HEK293 (cell line): Measurements from ENCODE around the gene RNF2.

ENCODE experiments used
- CTCF ChIA-PET: fragments of 350-600 bp; formaldehyde crosslinking; extraction: SDS; loops from one replicate; lab custom pipeline; 2021; ENCODE audit warnings: antibody characterized with exemption; lab: Yijun Ruan, JAX
- POLR2A ChIA-PET: fragments of 300-600 bp; formaldehyde crosslinking; extraction: SDS; loops from one replicate; lab custom pipeline; 2020; ENCODE audit warnings: antibody characterized with exemption, inconsistent platforms; lab: Yijun Ruan, JAX
- H3K27ac ChIP-seq: fragments of 200-500 bp; sonication (Bioruptor generic); 2 replicates; pipeline ENCODE4 v1.5.1; 2014; ENCODE audit warnings: low read depth, low read length, control low read depth, inconsistent platforms; ENCODE audit errors: extremely low read depth
- H3K36me3 ChIP-seq, 2 experiments: fragments of 200-500 bp in 1 of 2; sonication (Bioruptor generic) in 1 of 2; 1 replicate in 1 of 2; 2 replicates in 1 of 2; pipeline ENCODE4 v1.5.1; 2014 to 2017; ENCODE audit warnings: inconsistent platforms in 2 of 2, low read length in 2 of 2; ENCODE audit not compliant: control insufficient read depth in 2 of 2, insufficient read depth in 1 of 2
- H3K4me1 ChIP-seq: fragments of 200-500 bp; sonication (Bioruptor generic); 2 replicates; pipeline ENCODE4 v1.5.1; 2014; ENCODE audit warnings: mild to moderate bottlenecking, low read length, inconsistent platforms; ENCODE audit not compliant: control insufficient read depth, insufficient read depth
- H3K4me3 ChIP-seq: 2 replicates; pipeline ENCODE4 v1.5.1; 2011; ENCODE audit warnings: low read depth, mild to moderate bottlenecking, control low read depth, low read length, moderate library complexity
- H3K9me3 ChIP-seq: fragments of 200-500 bp; sonication (Bioruptor generic); 2 replicates; pipeline ENCODE4 v1.5.1; 2014; ENCODE audit warnings: low read depth, low read length, inconsistent platforms; ENCODE audit not compliant: control insufficient read depth, insufficient read depth
- ELK4 ChIP-seq: IDR thresholded peaks from 2 replicates; pipeline ENCODE4 v1.6.1; 2011; ENCODE audit warnings: mild to moderate bottlenecking, low read depth, low read length, borderline replicate concordance
- GFI1B ChIP-seq: fragments of 450-650 bp; formaldehyde crosslinking; IDR thresholded peaks from 2 replicates; pipeline ENCODE4 v1.5.1; 2016; ENCODE audit warnings: missing biosample characterization, missing genetic modification characterization
- REPIN1 ChIP-seq: fragments of 450-650 bp; formaldehyde crosslinking; IDR thresholded peaks from 2 replicates; pipeline ENCODE4 v1.5.1; 2017; ENCODE audit warnings: missing biosample characterization, missing genetic modification characterization, low read depth
- REST ChIP-seq: fragments of 450-650 bp; formaldehyde crosslinking; IDR thresholded peaks from 2 replicates; pipeline ENCODE4 v1.5.1; 2016; ENCODE audit warnings: missing biosample characterization, missing genetic modification characterization
- SCRT1 ChIP-seq: fragments of 450-650 bp; formaldehyde crosslinking; IDR thresholded peaks from 2 replicates; pipeline ENCODE4 v1.5.1; 2016; ENCODE audit warnings: missing biosample characterization, missing genetic modification characterization, borderline replicate concordance
- SP3 ChIP-seq: fragments of 450-650 bp; formaldehyde crosslinking; IDR thresholded peaks from 2 replicates; pipeline ENCODE4 v1.5.1; 2016; ENCODE audit warnings: missing biosample characterization, missing genetic modification characterization
- TSHZ1 ChIP-seq: fragments of 450-650 bp; formaldehyde crosslinking; IDR thresholded peaks from 2 replicates; pipeline ENCODE4 v1.5.1; 2016; ENCODE audit warnings: missing biosample characterization, missing genetic modification characterization, borderline replicate concordance
- YY2 ChIP-seq: fragments of 450-650 bp; formaldehyde crosslinking; IDR thresholded peaks from 2 replicates; pipeline ENCODE4 v1.5.1; 2016; ENCODE audit warnings: missing biosample characterization, missing genetic modification characterization
- ZBTB26 ChIP-seq: fragments of 450-650 bp; formaldehyde crosslinking; optimal IDR thresholded peaks from 2 replicates; pipeline ENCODE3; 2016; ENCODE audit warnings: missing biosample characterization, mild to moderate bottlenecking, missing genetic modification characterization
- ZBTB48 ChIP-seq: fragments of 450-650 bp; formaldehyde crosslinking; IDR thresholded peaks from 2 replicates; pipeline ENCODE4 v1.5.1; 2016; ENCODE audit warnings: missing biosample characterization, missing genetic modification characterization
- ZNF114 ChIP-seq: fragments of 450-650 bp; formaldehyde crosslinking; IDR thresholded peaks from 2 replicates; pipeline ENCODE4 v1.5.0; 2017; ENCODE audit warnings: missing biosample characterization, missing genetic modification characterization
- ZNF132 ChIP-seq: fragments of 450-650 bp; formaldehyde crosslinking; IDR thresholded peaks from 2 replicates; pipeline ENCODE4 v1.5.1; 2017; ENCODE audit warnings: missing biosample characterization, missing genetic modification characterization, borderline replicate concordance
- ZNF133 ChIP-seq: fragments of 450-650 bp; formaldehyde crosslinking; IDR thresholded peaks from 2 replicates; pipeline ENCODE4 v1.5.1; 2016; ENCODE audit warnings: missing biosample characterization, missing genetic modification characterization
- ZNF155 ChIP-seq: fragments of 450-650 bp; formaldehyde crosslinking; IDR thresholded peaks from 2 replicates; pipeline ENCODE4 v1.5.1; 2016; ENCODE audit warnings: missing biosample characterization, missing genetic modification characterization
- ZNF169 ChIP-seq: fragments of 450-650 bp; formaldehyde crosslinking; IDR thresholded peaks from 2 replicates; pipeline ENCODE4 v1.5.1; 2016; ENCODE audit warnings: missing biosample characterization, missing genetic modification characterization
- ZNF24 ChIP-seq: fragments of 450-650 bp; formaldehyde crosslinking; IDR thresholded peaks from 2 replicates; pipeline ENCODE4 v1.5.1; 2016; ENCODE audit warnings: missing biosample characterization, missing genetic modification characterization
- ZNF280D ChIP-seq: fragments of 450-650 bp; formaldehyde crosslinking; IDR thresholded peaks from 2 replicates; pipeline ENCODE4 v1.5.1; 2016; ENCODE audit warnings: missing biosample characterization, missing genetic modification characterization
- ZNF423 ChIP-seq: fragments of 450-650 bp; formaldehyde crosslinking; IDR thresholded peaks from 2 replicates; pipeline ENCODE4 v1.5.1; 2016; ENCODE audit warnings: missing biosample characterization, missing genetic modification characterization
- ZNF645 ChIP-seq: fragments of 450-650 bp; formaldehyde crosslinking; IDR thresholded peaks from 2 replicates; pipeline ENCODE4; 2016; ENCODE audit warnings: missing biosample characterization, missing genetic modification characterization
- ZNF747 ChIP-seq: fragments of 450-650 bp; formaldehyde crosslinking; IDR thresholded peaks from 2 replicates; pipeline ENCODE4 v1.5.1; 2016; ENCODE audit warnings: missing biosample characterization, missing genetic modification characterization
- ZNF785 ChIP-seq: fragments of 450-650 bp; formaldehyde crosslinking; IDR thresholded peaks from 2 replicates; pipeline ENCODE4 v1.5.1; 2016; ENCODE audit warnings: missing biosample characterization, missing genetic modification characterization
- ZNF792 ChIP-seq: fragments of 450-650 bp; formaldehyde crosslinking; IDR thresholded peaks from 2 replicates; pipeline ENCODE4 v1.5.1; 2016; ENCODE audit warnings: missing biosample characterization, missing genetic modification characterization

The RNF2 gene

GRCh38 chr1:185017338-185017737, 28.0 kb upstream of the RNF2 start:
- ChIA-PET POLR2A (no interaction called here), CTCF (interaction anchor here (1.3 kb wide), 1 partner anchor 153 kb away, joined by 5 read pairs; no protein-coding TSS in a partner anchor)
- H3K36me3 ChIP-seq, result no peaks in the 10 kb centered on the region
- H3K4me3 ChIP-seq, result no peak overlapping the region
- H3K4me1 ChIP-seq, result no peaks in the 10 kb centered on the region; the same call in 1 of the 2 replicates
- TF ChIP-seq ZNF645, result no peak
- TF ChIP-seq SCRT1 (tag by site-specific recombination), result no peak
- no peak for TF ChIP-seq ZNF792 (tag by site-specific recombination)
- TF ChIP-seq REST (tag by site-specific recombination), result no peak
- TF ChIP-seq ZNF132, result no peak
- no peak for TF ChIP-seq ZNF155 (tag by site-specific recombination)
- TF ChIP-seq ZNF747 (tag by site-specific recombination), result no peak
- no peak for TF ChIP-seq ZNF114 (tag by site-specific recombination)
- H3K9me3 ChIP-seq, result no peaks in the 10 kb centered on the region
- H3K27ac ChIP-seq, result no peak overlapping the region

- Histone ChIP-seq H3K27ac (no peak overlapping the region), H3K9me3 (no peaks in the 10 kb centered on the region), H3K4me1 (no peaks in the 10 kb centered on the region; the same call in 1 of the 2 replicates), H3K4me3 (no peak overlapping the region), H3K36me3 (no peaks in the 10 kb centered on the region)
- ChIA-PET POLR2A (no interaction called here), CTCF (interaction anchor here (1.3 kb wide), 1 partner anchor 152 kb away, joined by 5 read pairs; no protein-coding TSS in a partner anchor)
- no peak for TF ChIP-seq TSHZ1 (tag by site-specific recombination)
- TF ChIP-seq ZNF423, result no peak
- TF ChIP-seq ZBTB48 (tag by site-specific recombination), result no peak
- no peak for TF ChIP-seq ZNF280D (tag by site-specific recombination)
- no peak for TF ChIP-seq REPIN1 (tag by site-specific recombination)
- no peak for TF ChIP-seq ZNF785 (tag by site-specific recombination)
- no peak for TF ChIP-seq GFI1B (tag by site-specific recombination)
- TF ChIP-seq ZNF24 (tag by site-specific recombination), result no peak
- no peak for TF ChIP-seq ZNF132
- TF ChIP-seq ELK4, result no peak
- TF ChIP-seq ZNF133 (tag by site-specific recombination), result no peak
- no peak for TF ChIP-seq ZNF169
- no peak for TF ChIP-seq YY2 (tag by site-specific recombination)
- TF ChIP-seq SP3 (tag by site-specific recombination), result no peak
- no peak for TF ChIP-seq ZBTB26 (tag by site-specific recombination)
These were observed 27.4 kb upstream of the RNF2 start for GRCh38 chr1:185017966-185018365.
